Adrenal gland (tissue), 5 donors: Measurements from ENCODE around the gene STIM2.

Experiments
- CTCF ChIP-seq, 6 experiments: fragments of 450-650 bp in 4 of 6; fragments of 200-600 bp in 2 of 6; sonication (generic) in 1 of 6; IDR thresholded peaks; 1 replicate in 5 of 6; 2 replicates in 1 of 6; pipeline versions ENCODE4 v1.5.1 to v1.8.0; 2016 to 2021; ENCODE audit warnings: antibody characterized with exemption in 6 of 6, mild to moderate bottlenecking in 2 of 6, moderate library complexity in 1 of 6
- POLR2A ChIP-seq, 2 donors: fragments of 450-650 bp; IDR thresholded peaks; one replicate each; pipeline ENCODE4 v1.6.1; 2017; ENCODE audit warnings: antibody characterized with exemption in 2 of 2, mild to moderate bottlenecking in 2 of 2, moderate library complexity in 1 of 2
- donor health status: DM: no; HTN: no; CAD: no.

- TF ChIP-seq POLR2A (IDR thresholded peaks at IDR 0.05) = no peak
- TF ChIP-seq CTCF (IDR thresholded peaks at IDR 0.05) = no peak
Measured at GRCh38 chr4:26822546-26822945, 38.1 kb upstream of the STIM2 start.
